Measurements from ENCODE around the gene HDHD2.

HDHD2 gene

DNA sequence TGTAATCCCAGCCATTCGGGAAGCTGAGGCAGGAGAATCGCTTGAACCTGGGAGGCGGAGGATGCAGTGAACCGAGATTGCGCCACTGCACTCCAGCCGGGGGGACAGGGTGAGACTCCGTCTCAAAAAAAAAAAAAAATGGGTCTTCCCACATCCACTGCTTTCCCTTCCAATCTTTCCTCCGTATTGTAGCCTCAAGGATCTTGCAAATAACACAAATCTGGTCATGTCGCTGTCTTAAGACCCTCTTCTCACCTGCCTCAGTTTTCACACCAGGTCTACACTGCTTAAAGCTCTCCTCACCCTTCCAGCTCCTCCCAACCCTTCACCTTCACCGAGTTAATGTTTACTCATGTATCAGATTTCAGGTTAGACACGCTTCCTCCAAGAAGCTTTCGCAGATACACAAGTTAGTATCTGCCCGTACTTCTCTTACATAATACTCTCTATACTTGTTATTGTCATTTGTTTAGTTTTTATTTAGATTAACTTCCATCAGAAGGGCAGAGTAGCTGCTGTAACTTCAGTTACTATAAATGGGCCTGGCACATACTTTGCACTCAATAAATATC, 24.3 kb upstream of the HDHD2 start:
- no peak for TF ChIP-seq YY1 (IDR thresholded peaks at IDR 0.05; ENCODE audit: low read depth)
- no peak for TF ChIP-seq ZBTB7A (IDR thresholded peaks at IDR 0.05; ENCODE audit: low read depth)
- TF ChIP-seq FOXM1 (IDR thresholded peaks at IDR 0.05; ENCODE audit: borderline replicate concordance, low read depth): no peak
- no peak for TF ChIP-seq RAD21 (IDR thresholded peaks at IDR 0.05; ENCODE audit: low read depth)
- TF ChIP-seq TAF1 (IDR thresholded peaks at IDR 0.05; ENCODE audit: low read depth): no peak
- TF ChIP-seq, protein P1, sequence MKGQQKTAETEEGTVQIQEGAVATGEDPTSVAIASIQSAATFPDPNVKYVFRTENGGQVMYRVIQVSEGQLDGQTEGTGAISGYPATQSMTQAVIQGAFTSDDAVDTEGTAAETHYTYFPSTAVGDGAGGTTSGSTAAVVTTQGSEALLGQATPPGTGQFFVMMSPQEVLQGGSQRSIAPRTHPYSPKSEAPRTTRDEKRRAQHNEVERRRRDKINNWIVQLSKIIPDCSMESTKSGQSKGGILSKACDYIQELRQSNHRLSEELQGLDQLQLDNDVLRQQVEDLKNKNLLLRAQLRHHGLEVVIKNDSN (IDR thresholded peaks at IDR 0.05): no peak
- TF ChIP-seq CEBPB (IDR thresholded peaks at IDR 0.05): no peak
- no peak for TF ChIP-seq EP300 (IDR thresholded peaks at IDR 0.05; ENCODE audit: borderline replicate concordance)
- TF ChIP-seq, protein P2, sequence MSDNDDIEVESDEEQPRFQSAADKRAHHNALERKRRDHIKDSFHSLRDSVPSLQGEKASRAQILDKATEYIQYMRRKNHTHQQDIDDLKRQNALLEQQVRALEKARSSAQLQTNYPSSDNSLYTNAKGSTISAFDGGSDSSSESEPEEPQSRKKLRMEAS (IDR thresholded peaks at IDR 0.05): no peak
- no peak for TF ChIP-seq NFIC (IDR thresholded peaks at IDR 0.05)
- TF ChIP-seq, protein P3, sequence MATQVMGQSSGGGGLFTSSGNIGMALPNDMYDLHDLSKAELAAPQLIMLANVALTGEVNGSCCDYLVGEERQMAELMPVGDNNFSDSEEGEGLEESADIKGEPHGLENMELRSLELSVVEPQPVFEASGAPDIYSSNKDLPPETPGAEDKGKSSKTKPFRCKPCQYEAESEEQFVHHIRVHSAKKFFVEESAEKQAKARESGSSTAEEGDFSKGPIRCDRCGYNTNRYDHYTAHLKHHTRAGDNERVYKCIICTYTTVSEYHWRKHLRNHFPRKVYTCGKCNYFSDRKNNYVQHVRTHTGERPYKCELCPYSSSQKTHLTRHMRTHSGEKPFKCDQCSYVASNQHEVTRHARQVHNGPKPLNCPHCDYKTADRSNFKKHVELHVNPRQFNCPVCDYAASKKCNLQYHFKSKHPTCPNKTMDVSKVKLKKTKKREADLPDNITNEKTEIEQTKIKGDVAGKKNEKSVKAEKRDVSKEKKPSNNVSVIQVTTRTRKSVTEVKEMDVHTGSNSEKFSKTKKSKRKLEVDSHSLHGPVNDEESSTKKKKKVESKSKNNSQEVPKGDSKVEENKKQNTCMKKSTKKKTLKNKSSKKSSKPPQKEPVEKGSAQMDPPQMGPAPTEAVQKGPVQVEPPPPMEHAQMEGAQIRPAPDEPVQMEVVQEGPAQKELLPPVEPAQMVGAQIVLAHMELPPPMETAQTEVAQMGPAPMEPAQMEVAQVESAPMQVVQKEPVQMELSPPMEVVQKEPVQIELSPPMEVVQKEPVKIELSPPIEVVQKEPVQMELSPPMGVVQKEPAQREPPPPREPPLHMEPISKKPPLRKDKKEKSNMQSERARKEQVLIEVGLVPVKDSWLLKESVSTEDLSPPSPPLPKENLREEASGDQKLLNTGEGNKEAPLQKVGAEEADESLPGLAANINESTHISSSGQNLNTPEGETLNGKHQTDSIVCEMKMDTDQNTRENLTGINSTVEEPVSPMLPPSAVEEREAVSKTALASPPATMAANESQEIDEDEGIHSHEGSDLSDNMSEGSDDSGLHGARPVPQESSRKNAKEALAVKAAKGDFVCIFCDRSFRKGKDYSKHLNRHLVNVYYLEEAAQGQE (IDR thresholded peaks at IDR 0.05; ENCODE audit: low read depth): no peak
- TF ChIP-seq CREB1 (IDR thresholded peaks at IDR 0.05; ENCODE audit: low read depth): no peak
- no peak for TF ChIP-seq TEAD4 (IDR thresholded peaks at IDR 0.05)
- no peak for TF ChIP-seq TCF12 (IDR thresholded peaks at IDR 0.05; ENCODE audit: low read depth)
- no peak for TF ChIP-seq EGR1 (IDR thresholded peaks at IDR 0.05)

- no peak for TF ChIP-seq FOXM1 (IDR thresholded peaks at IDR 0.05; ENCODE audit: borderline replicate concordance, low read depth)
- no peak for TF ChIP-seq RAD21 (IDR thresholded peaks at IDR 0.05; ENCODE audit: low read depth)
- TF ChIP-seq, protein P2 (IDR thresholded peaks at IDR 0.05): no peak
- TF ChIP-seq, protein P3 (IDR thresholded peaks at IDR 0.05; ENCODE audit: low read depth): no peak
- no peak for TF ChIP-seq NFIC (IDR thresholded peaks at IDR 0.05)
- TF ChIP-seq, protein P1 (IDR thresholded peaks at IDR 0.05): no peak
- TF ChIP-seq EP300 (IDR thresholded peaks at IDR 0.05; ENCODE audit: borderline replicate concordance): no peak
- TF ChIP-seq TCF12 (IDR thresholded peaks at IDR 0.05; ENCODE audit: low read depth): no peak
- no peak for TF ChIP-seq CREB1 (IDR thresholded peaks at IDR 0.05; ENCODE audit: low read depth)
- no peak for TF ChIP-seq YY1 (IDR thresholded peaks at IDR 0.05; ENCODE audit: low read depth)
- no peak for TF ChIP-seq ZBTB7A (IDR thresholded peaks at IDR 0.05; ENCODE audit: low read depth)
- TF ChIP-seq EGR1 (IDR thresholded peaks at IDR 0.05): no peak
Observed at GRCh38 chr18:47172476-47172875, 22.2 kb upstream of the HDHD2 start.

DNA sequence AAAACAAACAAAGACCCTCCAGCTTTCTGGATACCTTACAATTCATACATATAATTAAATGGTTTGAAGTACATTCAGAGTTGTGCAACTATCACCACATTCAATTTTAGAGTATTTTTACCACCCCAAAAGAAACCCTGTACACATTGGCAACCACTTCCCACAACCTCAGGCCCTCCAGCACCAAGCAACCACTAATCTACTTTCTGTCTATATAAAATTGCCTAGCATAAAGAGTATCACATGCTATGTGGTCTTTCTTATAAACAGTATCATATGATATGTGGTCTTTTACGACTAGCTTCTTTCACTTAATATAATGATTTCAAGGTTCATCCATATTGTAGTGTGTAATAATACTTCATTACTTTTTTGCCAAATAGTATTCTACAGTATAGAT, 18.6 kb upstream of the HDHD2 start:
- TF ChIP-seq TAF1 (IDR thresholded peaks at IDR 0.05; ENCODE audit: low read depth) (no peak), ZBTB7A (IDR thresholded peaks at IDR 0.05; ENCODE audit: low read depth) (no peak), CREB1 (IDR thresholded peaks at IDR 0.05; ENCODE audit: low read depth) (no peak), YY1 (IDR thresholded peaks at IDR 0.05; ENCODE audit: low read depth) (no peak), TEAD4 (IDR thresholded peaks at IDR 0.05) (no peak), RAD21 (IDR thresholded peaks at IDR 0.05; ENCODE audit: low read depth) (no peak), EP300 (IDR thresholded peaks at IDR 0.05; ENCODE audit: borderline replicate concordance) (no peak), EGR1 (IDR thresholded peaks at IDR 0.05) (no peak), FOXM1 (IDR thresholded peaks at IDR 0.05; ENCODE audit: borderline replicate concordance, low read depth) (no peak), NFIC (IDR thresholded peaks at IDR 0.05) (no peak), CEBPB (IDR thresholded peaks at IDR 0.05) (no peak), TCF12 (IDR thresholded peaks at IDR 0.05; ENCODE audit: low read depth) (no peak)
- TF ChIP-seq, protein P1 (IDR thresholded peaks at IDR 0.05): no peak
- TF ChIP-seq, protein P2 (IDR thresholded peaks at IDR 0.05): no peak
- TF ChIP-seq, protein P3 (IDR thresholded peaks at IDR 0.05; ENCODE audit: low read depth): no peak
